Endothelial cell of umbilical vein (primary cell): Measurements from ENCODE around the gene UBTD2. TPM values are rescaled to one million over a fixed set of nuclear protein-coding genes. Genes with fewer than 3 reads are reported as not detected.

Experiments
- BruUV-seq: library from RNA; stranded (reverse); fragments of 400-500 nt; replicated peaks from 2 replicates; lab custom pipeline; 2021; lab: Mats Ljungman, UMichigan
- CTCF ChIA-PET: fragments of 300-600, 350-600 bp; sonication (Branson Sonifier 250); formaldehyde crosslinking; loops from one replicate; lab custom pipeline; 2021; ENCODE audit warnings: antibody characterized with exemption, inconsistent platforms; lab: Charles Lee
- POLR2A ChIA-PET: fragments of 300-600, 350-600 bp; sonication (Branson Sonifier 250); formaldehyde crosslinking; loops from one replicate; lab custom pipeline; 2021; ENCODE audit warnings: antibody characterized with exemption, inconsistent platforms; lab: Charles Lee
- DNase-seq: peaks from one replicate; pipeline ENCODE4 v3.0.0-alpha.2; 2011; ENCODE audit warnings: low read depth, low spot score
- FAIRE-seq: peaks from 2 replicates; lab custom pipeline; 2011; peaks lifted over from hg19 to GRCh38; lab: Jason Lieb, UNC
- H2AFZ ChIP-seq: 2 replicates; pipeline ENCODE4 v1.6.0; 2012; ENCODE audit warnings: low read depth, low read length, control low read depth, inconsistent platforms
- H3K27ac ChIP-seq: 2 replicates; pipeline ENCODE4 v1.5.1; 2011; ENCODE audit warnings: low read depth, mild to moderate bottlenecking, control low read depth, low read length, moderate library complexity; ENCODE audit not compliant: insufficient read depth
- H3K27me3 ChIP-seq, 2 experiments: 2 replicates each; pipeline versions ENCODE4 v1.6.0 to v1.6.1; 2011; ENCODE audit warnings: low read length in 2 of 2, mixed read lengths in 1 of 2; ENCODE audit not compliant: control insufficient read depth in 2 of 2, insufficient read depth in 2 of 2
- H3K36me3 ChIP-seq, 2 experiments: 2 replicates in 1 of 2; 3 replicates in 1 of 2; pipeline ENCODE4 v1.5.1; 2011; ENCODE audit warnings: low read length in 2 of 2, mild to moderate bottlenecking in 1 of 2, moderate library complexity in 1 of 2; ENCODE audit not compliant: control insufficient read depth in 2 of 2, insufficient read depth in 2 of 2; ENCODE audit errors: extremely low read depth in 1 of 2
- H3K4me1 ChIP-seq: 3 replicates; pipeline ENCODE4 v1.5.1; 2011; ENCODE audit warnings: mild to moderate bottlenecking, low read length; ENCODE audit not compliant: control insufficient read depth, insufficient read depth; ENCODE audit errors: extremely low read depth
- H3K4me2 ChIP-seq: 2 replicates; pipeline ENCODE4 v1.6.1; 2011; ENCODE audit warnings: low read length, control low read depth, mixed read lengths; ENCODE audit not compliant: insufficient read depth
- H3K4me3 ChIP-seq, 3 experiments: fragments of 200-600 bp in 1 of 3; sonication (generic), shearing (Covaris generic) in 1 of 3; replicated peaks in 1 of 3; 2 replicates each; pipeline ENCODE4 v1.5.1; 2011 to 2016; ENCODE audit warnings: control low read depth in 3 of 3, low read length in 3 of 3, mild to moderate bottlenecking in 2 of 3, inconsistent platforms in 1 of 3, low read depth in 1 of 3, moderate library complexity in 1 of 3; ENCODE audit not compliant: insufficient read depth in 1 of 3
- H3K79me2 ChIP-seq: 2 replicates; pipeline ENCODE4 v1.6.0; 2012; ENCODE audit warnings: low read length, inconsistent platforms; ENCODE audit not compliant: control insufficient read depth, insufficient read depth
- H3K9ac ChIP-seq: replicated peaks from 2 replicates; pipeline ENCODE3; 2011; ENCODE audit warnings: low read length, control low read depth; ENCODE audit not compliant: insufficient read depth; ENCODE audit errors: extremely low read depth
- H3K9me1 ChIP-seq: replicated peaks from 3 replicates; pipeline ENCODE4 v1.6.0; 2011; ENCODE audit warnings: mild to moderate bottlenecking, low read length; ENCODE audit not compliant: control insufficient read depth, insufficient read depth; ENCODE audit errors: extremely low read depth
- H3K9me3 ChIP-seq: replicated peaks from 2 replicates; pipeline ENCODE4 v1.5.1; 2012; ENCODE audit warnings: low read length, inconsistent platforms; ENCODE audit not compliant: control insufficient read depth, insufficient read depth
- H4K20me1 ChIP-seq: replicated peaks from 2 replicates; pipeline ENCODE3; 2011; ENCODE audit warnings: mild to moderate bottlenecking, low read length; ENCODE audit not compliant: control insufficient read depth, insufficient read depth; ENCODE audit errors: extremely low read depth
- CTCF ChIP-seq, 2 donors: IDR thresholded peaks; 1 replicate in 1 of 2; 2 replicates in 1 of 2; pipeline ENCODE4 v1.5.1; 2011; ENCODE audit warnings: low read length in 2 of 2, mild to moderate bottlenecking in 2 of 2, moderate library complexity in 2 of 2, control low read depth in 1 of 2, inconsistent platforms in 1 of 2, low read depth in 1 of 2; ENCODE audit not compliant: insufficient read depth in 1 of 2; ENCODE audit errors: extremely low read depth in 1 of 2
- EZH2 ChIP-seq: IDR thresholded peaks from 2 replicates; pipeline ENCODE4 v1.6.1; 2012; ENCODE audit warnings: borderline replicate concordance, low read depth, mild to moderate bottlenecking, moderate library complexity, low read length, inconsistent platforms; ENCODE audit not compliant: severe bottlenecking
- FOS ChIP-seq: IDR thresholded peaks from 2 replicates; pipeline ENCODE4 v1.6.1; 2011; ENCODE audit warnings: mild to moderate bottlenecking, low read length, moderate library complexity, borderline replicate concordance; ENCODE audit not compliant: insufficient read depth
- GATA2 ChIP-seq: IDR thresholded peaks from 2 replicates; pipeline ENCODE4 v1.7.0; 2011; ENCODE audit warnings: low read depth, mild to moderate bottlenecking, moderate library complexity, mixed read lengths, low read length; ENCODE audit not compliant: insufficient read length, insufficient read depth
- JUN ChIP-seq: IDR thresholded peaks from 2 replicates; pipeline ENCODE4 v1.6.1; 2011; ENCODE audit warnings: borderline replicate concordance, low read depth; ENCODE audit not compliant: insufficient read length, insufficient read depth
- MAX ChIP-seq: IDR thresholded peaks from 2 replicates; pipeline ENCODE4 v1.6.1; 2011; ENCODE audit not compliant: insufficient read depth, insufficient read length
- MYC ChIP-seq: IDR thresholded peaks from one replicate; pipeline ENCODE4 v1.6.1; 2011; ENCODE audit warnings: mild to moderate bottlenecking, low read depth, low read length
- POLR2A ChIP-seq: IDR thresholded peaks from 2 replicates; pipeline ENCODE4 v1.6.1; 2012; ENCODE audit warnings: low read depth, mild to moderate bottlenecking, control low read depth, low read length
- POLR2AphosphoS5 ChIP-seq: IDR thresholded peaks from 2 replicates; pipeline ENCODE4 v1.6.1; 2012; ENCODE audit warnings: low read depth, mild to moderate bottlenecking, control low read depth, low read length, moderate library complexity; ENCODE audit not compliant: insufficient read depth
- dilution Hi-C: fragments of 300-500 bp; cut with MboI; formaldehyde crosslinking; loops from one replicate; pipeline ENCODE4 v1.15.0; 2019; ENCODE audit warnings: low sequenced_read_pairs; ENCODE audit not compliant: extremely low pct_ligation_motif_present
- intact Hi-C: fragments of 100-400 bp; cut with micrococcal nuclease; formaldehyde crosslinking; loops from one replicate; pipeline ENCODE4 v1.10.0; 2022
- polyA plus RNA-seq, 4 experiments: library from polyadenylated mRNA; depleted of rRNA in 3 of 4; stranded (reverse) in 3 of 4; unstranded in 1 of 4; fragments of >200 nt; gene quantifications; 2 replicates each; pipeline versions ENCODE4 v1.2.1 to v1.2.3, GENCODE V29; 2011 to 2012; ENCODE audit warnings: missing spikeins in 1 of 4
- total RNA-seq: library from RNA; stranded (reverse); gene quantifications from 2 replicates; pipeline ENCODE4 v1.2.3, GENCODE V29; 2021

UBTD2 gene
- total and polyA plus RNA-seq, 2 donors (not counting 3 experiments of a cell fraction or from before 2014, with no cell fraction given) = 10.1 to 22.6 TPM

GRCh38 chr5:172313915-172314314 is 30.4 kb upstream of the UBTD2 start:
- Histone ChIP-seq H3K9ac (no peak overlapping the region), H3K9me1 (no peaks in the 10 kb centered on the region), H3K9me3 (no peaks in the 10 kb centered on the region), H3K27ac (no peak overlapping the region), H4K20me1 (no peaks in the 10 kb centered on the region), H2AFZ (no peak overlapping the region), H3K4me3 (no peak overlapping the region), H3K4me1 (no peaks in the 10 kb centered on the region), H3K79me2 (no peaks in the 10 kb centered on the region), H3K4me2 (no peak overlapping the region), H3K27me3 (peaks cover 0 to 2% of the 10 kb centered on the region in 2 experiments), H3K36me3 (no peaks in the 10 kb centered on the region)
- FAIRE-seq (peak; percentile 21), DNase-seq (no peak)
- BruUV-seq = no TSS peak
- POLR2A ChIA-PET = no interaction called here
- CTCF ChIA-PET = no interaction called here
- dilution Hi-C loops = no loop called here
- intact Hi-C loops = no loop called here
- TF ChIP-seq POLR2AphosphoS5 (no peak), MAX (no peak), JUN (no peak), FOS (no peak), MYC (no peak), POLR2A (no peak), EZH2 (no peak), CTCF (IDR thresholded peaks at IDR 0.05; ENCODE audit: extremely low read depth in 1 of 2, insufficient read depth in 1 of 2, low read depth in 1 of 2, low read length in 2 of 2) (no peak), GATA2 (no peak)
